Measurements from ENCODE around the gene TBC1D22A.

Gene TBC1D22A

GRCh38 chr22:47076758-47077157 is 314.3 kb downstream of the TBC1D22A start (continued):
- TF ChIP-seq, protein P1, sequence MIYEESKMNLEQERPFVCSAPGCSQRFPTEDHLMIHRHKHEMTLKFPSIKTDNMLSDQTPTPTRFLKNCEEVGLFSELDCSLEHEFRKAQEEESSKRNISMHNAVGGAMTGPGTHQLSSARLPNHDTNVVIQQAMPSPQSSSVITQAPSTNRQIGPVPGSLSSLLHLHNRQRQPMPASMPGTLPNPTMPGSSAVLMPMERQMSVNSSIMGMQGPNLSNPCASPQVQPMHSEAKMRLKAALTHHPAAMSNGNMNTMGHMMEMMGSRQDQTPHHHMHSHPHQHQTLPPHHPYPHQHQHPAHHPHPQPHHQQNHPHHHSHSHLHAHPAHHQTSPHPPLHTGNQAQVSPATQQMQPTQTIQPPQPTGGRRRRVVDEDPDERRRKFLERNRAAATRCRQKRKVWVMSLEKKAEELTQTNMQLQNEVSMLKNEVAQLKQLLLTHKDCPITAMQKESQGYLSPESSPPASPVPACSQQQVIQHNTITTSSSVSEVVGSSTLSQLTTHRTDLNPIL (CRISPR knock-in tag; IDR thresholded peaks at IDR 0.05; ENCODE audit: low read depth) = no peak
- TF ChIP-seq TOX (CRISPR knock-in tag; IDR thresholded peaks at IDR 0.05; ENCODE audit: borderline replicate concordance) = no peak
- TF ChIP-seq ZNF70 (CRISPR knock-in tag; IDR thresholded peaks at IDR 0.05) = no peak
- TF ChIP-seq OSR1 (CRISPR knock-in tag; IDR thresholded peaks at IDR 0.05) = no peak
- TF ChIP-seq ESRRG (CRISPR knock-in tag; IDR thresholded peaks at IDR 0.05) = no peak

DNA sequence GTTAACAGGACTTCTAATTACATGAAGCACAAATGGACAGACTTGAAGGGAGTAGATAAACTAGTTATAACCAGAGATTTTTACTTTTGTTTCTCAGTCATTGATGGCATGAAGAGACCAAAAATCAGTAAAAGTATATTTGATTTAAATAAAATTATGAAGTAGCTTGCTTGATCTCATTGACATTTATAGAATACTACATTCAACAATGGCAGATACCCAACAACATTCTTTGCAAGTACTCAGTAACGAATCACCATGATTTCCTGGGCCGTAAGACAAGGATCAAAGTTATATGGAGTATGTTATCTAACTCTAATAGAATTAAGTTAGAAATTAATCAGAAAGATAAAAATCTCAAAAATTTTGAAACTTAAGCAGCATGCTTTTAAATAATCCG is 317.6 kb downstream of the TBC1D22A start:
- TF ChIP-seq ZNF70 (CRISPR knock-in tag; IDR thresholded peaks at IDR 0.05) (no peak), ZNF8 (CRISPR knock-in tag; IDR thresholded peaks at IDR 0.05) (no peak), ZC3H10 (CRISPR knock-in tag; IDR thresholded peaks at IDR 0.05) (no peak), POU6F1 (CRISPR knock-in tag; IDR thresholded peaks at IDR 0.05; ENCODE audit: borderline replicate concordance, low read depth) (no peak), TCF4 (CRISPR knock-in tag; IDR thresholded peaks at IDR 0.05; ENCODE audit: borderline replicate concordance) (no peak), ARNTL (CRISPR knock-in tag; IDR thresholded peaks at IDR 0.05; ENCODE audit: borderline replicate concordance, low read depth) (no peak), ISL1 (CRISPR knock-in tag; IDR thresholded peaks at IDR 0.05) (no peak), ESRRG (CRISPR knock-in tag; IDR thresholded peaks at IDR 0.05) (no peak), PPARA (CRISPR knock-in tag; IDR thresholded peaks at IDR 0.05; ENCODE audit: borderline replicate concordance) (no peak)
- ATAC-seq = no peak

GRCh38 chr22:47082505-47082904 is 320.1 kb downstream of the TBC1D22A start:
- no peak for ATAC-seq
- TF ChIP-seq, protein P2, sequence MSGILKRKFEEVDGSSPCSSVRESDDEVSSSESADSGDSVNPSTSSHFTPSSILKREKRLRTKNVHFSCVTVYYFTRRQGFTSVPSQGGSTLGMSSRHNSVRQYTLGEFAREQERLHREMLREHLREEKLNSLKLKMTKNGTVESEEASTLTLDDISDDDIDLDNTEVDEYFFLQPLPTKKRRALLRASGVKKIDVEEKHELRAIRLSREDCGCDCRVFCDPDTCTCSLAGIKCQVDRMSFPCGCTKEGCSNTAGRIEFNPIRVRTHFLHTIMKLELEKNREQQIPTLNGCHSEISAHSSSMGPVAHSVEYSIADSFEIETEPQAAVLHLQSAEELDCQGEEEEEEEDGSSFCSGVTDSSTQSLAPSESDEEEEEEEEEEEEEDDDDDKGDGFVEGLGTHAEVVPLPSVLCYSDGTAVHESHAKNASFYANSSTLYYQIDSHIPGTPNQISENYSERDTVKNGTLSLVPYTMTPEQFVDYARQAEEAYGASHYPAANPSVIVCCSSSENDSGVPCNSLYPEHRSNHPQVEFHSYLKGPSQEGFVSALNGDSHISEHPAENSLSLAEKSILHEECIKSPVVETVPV (CRISPR knock-in tag; IDR thresholded peaks at IDR 0.05) = no peak
- TF ChIP-seq SNAI2 (CRISPR knock-in tag; IDR thresholded peaks at IDR 0.05) = no peak
- no peak for TF ChIP-seq ISL1 (CRISPR knock-in tag; IDR thresholded peaks at IDR 0.05)

DNA sequence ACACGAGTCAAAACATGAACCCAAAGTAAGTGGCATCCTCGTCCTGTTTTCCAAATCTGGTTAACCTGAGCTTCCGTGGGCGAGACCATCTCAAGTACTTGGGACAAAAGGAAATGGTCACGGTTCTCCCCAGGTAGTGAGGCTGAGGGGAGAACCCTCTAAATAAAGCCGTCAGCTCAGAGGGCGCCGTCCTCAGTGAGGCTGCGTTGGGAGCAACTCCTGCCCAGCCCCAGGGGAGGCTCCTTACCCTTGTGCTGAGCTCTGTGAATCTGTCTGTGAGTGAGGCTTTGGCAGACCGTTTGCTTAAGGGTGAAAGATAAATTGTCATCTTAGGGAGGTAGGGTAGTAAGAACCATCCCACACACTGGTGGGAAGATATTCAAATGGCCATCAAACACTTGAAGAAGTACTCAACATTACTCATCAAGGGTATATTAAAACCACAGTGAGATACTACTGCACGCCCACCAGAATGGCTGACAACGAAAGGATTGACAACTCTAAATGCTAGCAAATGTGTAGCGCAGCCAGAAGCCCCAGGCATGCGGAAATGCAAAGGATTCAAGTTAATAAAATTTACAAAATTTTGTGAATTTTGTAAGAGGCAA is 321.0 kb downstream of the TBC1D22A start:
- ATAC-seq = no peak
- TF ChIP-seq ZC3H10 (CRISPR knock-in tag; IDR thresholded peaks at IDR 0.05) = no peak

DNA sequence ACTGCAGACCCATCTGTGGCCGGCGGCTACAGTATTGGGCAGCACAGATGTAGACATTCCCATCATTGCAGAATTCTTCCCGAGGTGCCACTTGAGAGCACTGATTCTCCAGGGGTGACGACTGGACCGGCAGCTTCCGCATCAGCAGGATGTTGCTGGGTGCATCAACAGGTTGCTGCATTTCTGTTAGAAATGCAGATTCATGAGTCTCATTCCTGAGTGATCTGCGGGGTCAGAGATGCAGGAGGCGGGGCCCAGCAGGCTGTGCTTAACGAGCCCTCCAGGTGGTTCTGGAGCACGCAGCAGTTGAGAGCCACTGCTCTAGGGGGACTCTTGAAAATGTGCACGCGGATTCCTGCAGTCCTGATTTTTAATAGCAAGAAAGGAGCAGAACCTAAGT is 321.8 kb downstream of the TBC1D22A start:
- TF ChIP-seq ESRRG (CRISPR knock-in tag; IDR thresholded peaks at IDR 0.05) = no peak
- TF ChIP-seq SNAI2 (CRISPR knock-in tag; IDR thresholded peaks at IDR 0.05) = no peak
- no peak for TF ChIP-seq ZFP3 (CRISPR knock-in tag; IDR thresholded peaks at IDR 0.05)
- no peak for TF ChIP-seq TCF4 (CRISPR knock-in tag; IDR thresholded peaks at IDR 0.05; ENCODE audit: borderline replicate concordance)
- TF ChIP-seq ISL1 (CRISPR knock-in tag; IDR thresholded peaks at IDR 0.05) = no peak
- TF ChIP-seq TOX (CRISPR knock-in tag; IDR thresholded peaks at IDR 0.05; ENCODE audit: borderline replicate concordance) = no peak
- no peak for TF ChIP-seq ZFP30 (CRISPR knock-in tag; IDR thresholded peaks at IDR 0.05)
- TF ChIP-seq ZNF565 (CRISPR knock-in tag; conservative IDR thresholded peaks at IDR 0.05; ENCODE audit: low read depth) = no peak
- TF ChIP-seq, protein P2 (CRISPR knock-in tag; IDR thresholded peaks at IDR 0.05) = no peak
- TF ChIP-seq, protein P3, sequence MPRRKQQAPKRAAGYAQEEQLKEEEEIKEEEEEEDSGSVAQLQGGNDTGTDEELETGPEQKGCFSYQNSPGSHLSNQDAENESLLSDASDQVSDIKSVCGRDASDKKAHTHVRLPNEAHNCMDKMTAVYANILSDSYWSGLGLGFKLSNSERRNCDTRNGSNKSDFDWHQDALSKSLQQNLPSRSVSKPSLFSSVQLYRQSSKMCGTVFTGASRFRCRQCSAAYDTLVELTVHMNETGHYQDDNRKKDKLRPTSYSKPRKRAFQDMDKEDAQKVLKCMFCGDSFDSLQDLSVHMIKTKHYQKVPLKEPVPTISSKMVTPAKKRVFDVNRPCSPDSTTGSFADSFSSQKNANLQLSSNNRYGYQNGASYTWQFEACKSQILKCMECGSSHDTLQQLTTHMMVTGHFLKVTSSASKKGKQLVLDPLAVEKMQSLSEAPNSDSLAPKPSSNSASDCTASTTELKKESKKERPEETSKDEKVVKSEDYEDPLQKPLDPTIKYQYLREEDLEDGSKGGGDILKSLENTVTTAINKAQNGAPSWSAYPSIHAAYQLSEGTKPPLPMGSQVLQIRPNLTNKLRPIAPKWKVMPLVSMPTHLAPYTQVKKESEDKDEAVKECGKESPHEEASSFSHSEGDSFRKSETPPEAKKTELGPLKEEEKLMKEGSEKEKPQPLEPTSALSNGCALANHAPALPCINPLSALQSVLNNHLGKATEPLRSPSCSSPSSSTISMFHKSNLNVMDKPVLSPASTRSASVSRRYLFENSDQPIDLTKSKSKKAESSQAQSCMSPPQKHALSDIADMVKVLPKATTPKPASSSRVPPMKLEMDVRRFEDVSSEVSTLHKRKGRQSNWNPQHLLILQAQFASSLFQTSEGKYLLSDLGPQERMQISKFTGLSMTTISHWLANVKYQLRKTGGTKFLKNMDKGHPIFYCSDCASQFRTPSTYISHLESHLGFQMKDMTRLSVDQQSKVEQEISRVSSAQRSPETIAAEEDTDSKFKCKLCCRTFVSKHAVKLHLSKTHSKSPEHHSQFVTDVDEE (CRISPR knock-in tag; IDR thresholded peaks at IDR 0.05) = no peak
- TF ChIP-seq PATZ1 (CRISPR knock-in tag; IDR thresholded peaks at IDR 0.05; ENCODE audit: borderline replicate concordance) = no peak
- ATAC-seq = no peak
